H9 (cell line): Measurements from ENCODE around the gene RAB39B. TPM values are rescaled to one million over a fixed set of nuclear protein-coding genes. Genes with fewer than 3 reads are reported as not detected.

Experiments used
- DNase-seq: peaks from one replicate; pipeline ENCODE4 v3.0.0-alpha.2; 2017
- H2AFZ ChIP-seq: one replicate; pipeline ENCODE4 v1.6.1; 2013; ENCODE audit warnings: mild to moderate bottlenecking, low read length, control low read depth, moderate library complexity
- H2AK5ac ChIP-seq: 2 replicates; pipeline ENCODE4 v1.6.1; 2013; ENCODE audit warnings: low read length, control low read depth, mixed read lengths; ENCODE audit not compliant: insufficient read length
- H2BK120ac ChIP-seq: one replicate; pipeline ENCODE4 v1.6.1; 2013; ENCODE audit warnings: low read depth, mild to moderate bottlenecking, low read length, control low read depth, inconsistent platforms; ENCODE audit not compliant: poor library complexity, severe bottlenecking
- H2BK12ac ChIP-seq: 2 replicates; pipeline ENCODE4 v1.6.1; 2013; ENCODE audit warnings: low read length, control low read depth, mixed read lengths, low read depth; ENCODE audit not compliant: insufficient read length
- H2BK15ac ChIP-seq: 2 replicates; pipeline ENCODE4 v1.6.1; 2013; ENCODE audit warnings: low read depth, low read length, control low read depth
- H2BK20ac ChIP-seq: one replicate; pipeline ENCODE4 v1.6.1; 2013; ENCODE audit warnings: low read depth, mild to moderate bottlenecking, low read length, control low read depth, inconsistent platforms; ENCODE audit not compliant: poor library complexity, severe bottlenecking
- H2BK5ac ChIP-seq: 2 replicates; pipeline ENCODE4 v1.6.1; 2013; ENCODE audit warnings: low read length, control low read depth, mixed read lengths; ENCODE audit not compliant: insufficient read length
- H3K14ac ChIP-seq: 2 replicates; pipeline ENCODE4 v1.6.1; 2013; ENCODE audit warnings: low read length, control low read depth; ENCODE audit not compliant: insufficient read depth
- H3K18ac ChIP-seq: 2 replicates; pipeline ENCODE4 v1.6.1; 2013; ENCODE audit warnings: low read depth, mild to moderate bottlenecking, mixed read lengths, low read length, control low read depth; ENCODE audit not compliant: insufficient read length
- H3K23ac ChIP-seq: 2 replicates; pipeline ENCODE4 v1.6.1; 2013; ENCODE audit warnings: low read length, control low read depth, mixed read lengths, low read depth; ENCODE audit not compliant: insufficient read length
- H3K23me2 ChIP-seq: 2 replicates; pipeline ENCODE4 v1.6.1; 2013; ENCODE audit warnings: low read depth, mild to moderate bottlenecking, mixed read lengths, low read length, control low read depth; ENCODE audit not compliant: insufficient read length, poor library complexity, severe bottlenecking
- H3K27ac ChIP-seq: 2 replicates; pipeline ENCODE4 v1.5.1; 2013; ENCODE audit warnings: low read length, control low read depth, mixed read lengths, low read depth; ENCODE audit not compliant: insufficient read length
- H3K27me3 ChIP-seq: 2 replicates; pipeline ENCODE4 v1.6.1; 2013; ENCODE audit warnings: low read length, control low read depth, inconsistent platforms; ENCODE audit not compliant: insufficient read depth
- H3K4ac ChIP-seq: 2 replicates; pipeline ENCODE4 v1.6.1; 2013; ENCODE audit warnings: low read depth, mild to moderate bottlenecking, control low read depth, inconsistent platforms, low read length, moderate library complexity
- H3K4me1 ChIP-seq: 2 replicates; pipeline ENCODE4 v1.6.1; 2013; ENCODE audit warnings: low read length, control low read depth, inconsistent platforms; ENCODE audit not compliant: insufficient read depth
- H3K4me2 ChIP-seq: 2 replicates; pipeline ENCODE4 v1.6.1; 2013; ENCODE audit warnings: low read length, control low read depth, mixed read lengths; ENCODE audit not compliant: insufficient read length, insufficient read depth
- H3K56ac ChIP-seq: 2 replicates; pipeline ENCODE4 v1.6.1; 2013; ENCODE audit warnings: low read depth, mild to moderate bottlenecking, mixed read lengths, low read length, control low read depth; ENCODE audit not compliant: insufficient read length
- H3K79me1 ChIP-seq: 2 replicates; pipeline ENCODE4 v1.6.1; 2013; ENCODE audit warnings: low read depth, mild to moderate bottlenecking, moderate library complexity, low read length, control low read depth, inconsistent platforms; ENCODE audit not compliant: insufficient read depth, poor library complexity, severe bottlenecking
- H3K79me2 ChIP-seq: 2 replicates; pipeline ENCODE4 v1.6.1; 2013; ENCODE audit warnings: low read length, control low read depth, inconsistent platforms; ENCODE audit not compliant: insufficient read depth
- H3K9ac ChIP-seq: 2 replicates; pipeline ENCODE4 v1.6.1; 2013; ENCODE audit warnings: low read length, control low read depth, mixed read lengths; ENCODE audit not compliant: insufficient read length; ENCODE audit errors: extremely low read depth
- H3K9me3 ChIP-seq: one replicate; pipeline ENCODE4 v1.6.1; 2013; ENCODE audit warnings: low read depth, low read length, inconsistent platforms; ENCODE audit not compliant: control insufficient read depth
- H3T11ph ChIP-seq: one replicate; pipeline ENCODE4 v1.6.1; 2013; ENCODE audit warnings: mild to moderate bottlenecking, low read length, control low read depth, inconsistent platforms
- H4K20me1 ChIP-seq: one replicate; pipeline ENCODE4 v1.6.1; 2013; ENCODE audit not compliant: control insufficient read depth, insufficient read length, insufficient read depth
- H4K5ac ChIP-seq: 2 replicates; pipeline ENCODE4 v1.6.1; 2013; ENCODE audit warnings: low read depth, mild to moderate bottlenecking, mixed read lengths, low read length, control low read depth; ENCODE audit not compliant: insufficient read length
- H4K8ac ChIP-seq: replicated peaks from 2 replicates; pipeline ENCODE4 v1.6.1; 2013; ENCODE audit warnings: low read length, control low read depth, mixed read lengths, low read depth; ENCODE audit not compliant: insufficient read length
- H4K91ac ChIP-seq: 2 replicates; pipeline ENCODE4 v1.6.1; 2013; ENCODE audit warnings: low read depth, mild to moderate bottlenecking, moderate library complexity, mixed read lengths, low read length, control low read depth; ENCODE audit not compliant: insufficient read length
- H3K27ac Mint-ChIP-seq, 3 experiments: 2 replicates in 2 of 3; 3 replicates in 1 of 3; pipeline ENCODE4 v1.8.0; 2020 to 2021; ENCODE audit warnings: mixed read lengths in 3 of 3, mild to moderate bottlenecking in 1 of 3, moderate library complexity in 1 of 3
- H3K27me3 Mint-ChIP-seq: 2 replicates; pipeline ENCODE4 v1.8.0; 2021; ENCODE audit warnings: low read depth, mild to moderate bottlenecking, moderate library complexity, mixed read lengths
- H3K36me3 Mint-ChIP-seq, 3 experiments: 2 replicates in 2 of 3; 3 replicates in 1 of 3; pipeline ENCODE4 v1.8.0; 2020 to 2021; ENCODE audit warnings: low read depth in 3 of 3, mixed read lengths in 3 of 3; ENCODE audit not compliant: insufficient read depth in 1 of 3
- H3K4me1 Mint-ChIP-seq, 2 experiments: 2 replicates each; pipeline ENCODE4 v1.8.0; 2020; ENCODE audit warnings: mixed read lengths in 2 of 2
- H3K4me3 Mint-ChIP-seq, 2 experiments: 2 replicates in 1 of 2; 3 replicates in 1 of 2; pipeline ENCODE4 v1.8.0; 2020 to 2021; ENCODE audit warnings: mild to moderate bottlenecking in 2 of 2, mixed read lengths in 2 of 2, moderate library complexity in 1 of 2
- H3K9me3 Mint-ChIP-seq, 2 experiments: 2 replicates in 1 of 2; 3 replicates in 1 of 2; pipeline ENCODE4 v1.8.0; 2020; ENCODE audit warnings: mild to moderate bottlenecking in 2 of 2, mixed read lengths in 2 of 2, moderate library complexity in 1 of 2
- CTCF ChIP-seq: fragments of 200-600 bp; sonication (generic); conservative IDR thresholded peaks from 3 replicates; pipeline ENCODE4 v1.8.0; 2021; ENCODE audit warnings: antibody characterized with exemption, mild to moderate bottlenecking
- WGBS: extraction: QIAGEN DNeasy Blood & Tissue Kit; methylation state at CpG from one replicate; pipeline ENCODE4 v1.1.7; 2013; ENCODE audit warnings: missing lambda C conversion rate, low lambda C conversion rate, mixed read lengths; ENCODE audit not compliant: insufficient read length; ENCODE audit errors: extremely low coverage; 5-methylcytosine and 5-hydroxymethylcytosine counted together
- total RNA-seq: library from RNA; stranded (reverse); gene quantifications from 2 replicates; pipeline ENCODE4 v1.2.1, GENCODE V29; 2021

Gene RAB39B
- total RNA-seq, 1 experiment from 2014 or later: 7.2 TPM

- H3K27ac Mint-ChIP-seq: no peak overlapping the region
- Histone ChIP-seq H2AK5ac (no peak overlapping the region), H4K5ac (no peak overlapping the region), H3K56ac (no peak overlapping the region), H3K27ac (no peak overlapping the region), H2BK5ac (no peak overlapping the region), H3K23ac (no peak overlapping the region), H2BK20ac (no peak overlapping the region), H4K91ac (no peak overlapping the region), H3K4me1 (no peaks in the 10 kb centered on the region), H3T11ph (no peak overlapping the region), H3K79me1 (no peaks in the 10 kb centered on the region), H3K4me2 (no peak overlapping the region), H3K9me3 (peaks cover 26% of the 10 kb centered on the region), H2AFZ (no peak overlapping the region), H2BK120ac (no peak overlapping the region), H3K4ac (no peak overlapping the region), H3K79me2 (no peaks in the 10 kb centered on the region), H2BK15ac (no peak overlapping the region), H2BK12ac (no peak overlapping the region), H3K23me2 (no peaks in the 10 kb centered on the region), H3K27me3 (no peaks in the 10 kb centered on the region), H4K20me1 (no peaks in the 10 kb centered on the region), H3K9ac (no peak overlapping the region), H3K18ac (no peak overlapping the region), H4K8ac (no peak overlapping the region), H3K14ac (no peak overlapping the region)
- WGBS: no CpG with 5 or more reads among the region's 1 CpG
- H3K9me3 Mint-ChIP-seq: peaks cover 52 to 59% of the 10 kb centered on the region in 2 experiments
- peaks cover 0 to 2% (median 0%) of the 10 kb centered on the region in 3 experiments; a peak in 3 of 7 replicates for H3K36me3 Mint-ChIP-seq
- DNase-seq: no peak
- no peaks in the 10 kb centered on the region for H3K27me3 Mint-ChIP-seq
- peaks cover 3% of the 10 kb centered on the region in 2 experiments for H3K4me1 Mint-ChIP-seq
- H3K4me3 Mint-ChIP-seq: no peak overlapping the region
- no peak for TF ChIP-seq CTCF
These were observed 17.5 kb downstream of the RAB39B start for GRCh38 chrX:155246748-155247147.
